Astrocyte of the cerebellum (primary cell): ENCODE data around the gene ASPHD1.
"Not testable (repeated sequence)": the region's sequence is repeated elsewhere in the genome, so short reads cannot be mapped to it uniquely, and the experiment has no call there.

ENCODE experiments used
- DNase-seq: peaks from one replicate; pipeline ENCODE4 v3.0.0-alpha.2; 2011; ENCODE audit warnings: low read depth
- H3K4me3 ChIP-seq: 2 replicates; pipeline ENCODE4 v1.5.1; 2011; ENCODE audit warnings: mild to moderate bottlenecking, low read depth, low read length, moderate library complexity
- CTCF ChIP-seq: IDR thresholded peaks from 2 replicates; pipeline ENCODE4 v1.5.1; 2012; ENCODE audit warnings: low read length, low read depth, moderate library complexity, mild to moderate bottlenecking; ENCODE audit errors: missing control alignments
- in situ Hi-C: cut with HindIII; loops from 2 replicates; pipeline ENCODE4 v1.10.0; 2017; ENCODE audit warnings: low sequenced_read_pairs

The ASPHD1 gene

GRCh38 chr16:29877266-29877961 lies 22.9 kb upstream of the ASPHD1 start:
- DNase-seq: no peak
- no peak for TF ChIP-seq CTCF
- no peak overlapping the region for H3K4me3 ChIP-seq
- in situ Hi-C loops: no loop called here

- TF ChIP-seq CTCF: no peak
- no peak overlapping the region for H3K4me3 ChIP-seq
- DNase-seq: no peak
- in situ Hi-C loops: no loop called here
These were observed 22.1 kb upstream of the ASPHD1 start for GRCh38 chr16:29878172-29878571.

- no peak for DNase-seq
- in situ Hi-C loops: no loop called here
- H3K4me3 ChIP-seq: no peak overlapping the region
- no peak for TF ChIP-seq CTCF
These were observed 19.2 kb upstream of the ASPHD1 start for GRCh38 chr16:29881050-29881449.

- H3K4me3 ChIP-seq: no peak overlapping the region
- no peak for TF ChIP-seq CTCF
- DNase-seq: no peak
- in situ Hi-C loops: no loop called here
These were observed 16.3 kb upstream of the ASPHD1 start for GRCh38 chr16:29883987-29884386.

GRCh38 chr16:29889372-29889771 lies 10.9 kb upstream of the ASPHD1 start:
- H3K4me3 ChIP-seq, in situ Hi-C loops, DNase-seq: not testable (repeated sequence)

- in situ Hi-C loops: no loop called here
- no peak for TF ChIP-seq CTCF
- H3K4me3 ChIP-seq: no peak overlapping the region
- no peak for DNase-seq
These were observed 8.5 kb upstream of the ASPHD1 start for GRCh38 chr16:29891525-29892457.

GRCh38 chr16:29892458-29892813 lies 7.9 kb upstream of the ASPHD1 start:
- no peak for TF ChIP-seq CTCF
- H3K4me3 ChIP-seq: no peak overlapping the region
- no peak for DNase-seq
- in situ Hi-C loops: no loop called here
